ENCODE data around the gene CCDC80. TPM values are rescaled to one million over a fixed set of nuclear protein-coding genes. Genes with fewer than 3 reads are reported as not detected.

CCDC80 gene, protein sequence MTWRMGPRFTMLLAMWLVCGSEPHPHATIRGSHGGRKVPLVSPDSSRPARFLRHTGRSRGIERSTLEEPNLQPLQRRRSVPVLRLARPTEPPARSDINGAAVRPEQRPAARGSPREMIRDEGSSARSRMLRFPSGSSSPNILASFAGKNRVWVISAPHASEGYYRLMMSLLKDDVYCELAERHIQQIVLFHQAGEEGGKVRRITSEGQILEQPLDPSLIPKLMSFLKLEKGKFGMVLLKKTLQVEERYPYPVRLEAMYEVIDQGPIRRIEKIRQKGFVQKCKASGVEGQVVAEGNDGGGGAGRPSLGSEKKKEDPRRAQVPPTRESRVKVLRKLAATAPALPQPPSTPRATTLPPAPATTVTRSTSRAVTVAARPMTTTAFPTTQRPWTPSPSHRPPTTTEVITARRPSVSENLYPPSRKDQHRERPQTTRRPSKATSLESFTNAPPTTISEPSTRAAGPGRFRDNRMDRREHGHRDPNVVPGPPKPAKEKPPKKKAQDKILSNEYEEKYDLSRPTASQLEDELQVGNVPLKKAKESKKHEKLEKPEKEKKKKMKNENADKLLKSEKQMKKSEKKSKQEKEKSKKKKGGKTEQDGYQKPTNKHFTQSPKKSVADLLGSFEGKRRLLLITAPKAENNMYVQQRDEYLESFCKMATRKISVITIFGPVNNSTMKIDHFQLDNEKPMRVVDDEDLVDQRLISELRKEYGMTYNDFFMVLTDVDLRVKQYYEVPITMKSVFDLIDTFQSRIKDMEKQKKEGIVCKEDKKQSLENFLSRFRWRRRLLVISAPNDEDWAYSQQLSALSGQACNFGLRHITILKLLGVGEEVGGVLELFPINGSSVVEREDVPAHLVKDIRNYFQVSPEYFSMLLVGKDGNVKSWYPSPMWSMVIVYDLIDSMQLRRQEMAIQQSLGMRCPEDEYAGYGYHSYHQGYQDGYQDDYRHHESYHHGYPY
- 3.7 and 6.2 TPM in 2 replicates for total RNA-seq (2014; rRNA removed; shearing (Covaris generic))

DNA sequence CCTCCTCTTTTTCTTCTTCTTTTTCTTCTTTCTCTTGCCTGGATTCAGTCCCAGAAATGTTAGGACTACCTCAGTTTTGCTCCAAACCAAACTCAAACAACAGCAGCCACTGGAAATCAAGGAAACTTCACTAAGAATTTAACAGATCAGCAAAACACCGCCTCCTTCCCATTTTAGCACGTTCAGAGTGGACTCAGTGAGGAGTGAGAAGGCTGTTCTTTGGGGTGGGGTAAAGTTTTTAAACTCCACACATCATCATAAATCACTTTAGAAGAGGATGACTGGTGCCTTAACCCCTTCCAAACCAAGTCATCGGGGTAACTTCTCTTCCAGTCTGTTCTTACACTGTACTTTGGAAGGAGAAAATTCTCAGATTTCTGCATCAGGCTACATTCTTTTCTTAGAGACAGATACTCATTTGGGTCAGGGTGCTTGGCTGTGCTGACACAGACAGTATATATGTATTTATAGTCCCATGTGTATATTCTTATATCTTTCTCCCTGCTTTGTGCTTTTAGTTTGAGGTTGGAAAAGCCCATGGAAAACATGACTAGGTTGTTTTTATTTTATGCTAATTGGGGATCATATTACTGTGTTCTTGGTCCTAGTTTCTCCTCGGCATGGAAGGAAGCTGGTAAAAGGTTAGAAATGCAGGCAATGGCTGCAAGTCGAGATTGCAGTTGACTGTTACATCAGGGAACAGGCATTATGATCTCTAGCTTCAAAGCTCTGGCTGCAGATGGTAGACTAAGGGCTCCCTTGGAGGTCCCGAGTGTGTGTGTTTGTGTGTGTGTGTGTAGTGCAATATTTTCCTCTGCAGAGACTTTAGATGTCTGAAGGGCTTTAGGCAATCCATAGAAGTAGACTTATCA, at the start of gene CCDC80:
Gene CCDC80 (minus strand): TSS at position 214 of the 872 bp plus-strand sequence. CDS start 1,238 bp downstream, outside the sequence.

DNA sequence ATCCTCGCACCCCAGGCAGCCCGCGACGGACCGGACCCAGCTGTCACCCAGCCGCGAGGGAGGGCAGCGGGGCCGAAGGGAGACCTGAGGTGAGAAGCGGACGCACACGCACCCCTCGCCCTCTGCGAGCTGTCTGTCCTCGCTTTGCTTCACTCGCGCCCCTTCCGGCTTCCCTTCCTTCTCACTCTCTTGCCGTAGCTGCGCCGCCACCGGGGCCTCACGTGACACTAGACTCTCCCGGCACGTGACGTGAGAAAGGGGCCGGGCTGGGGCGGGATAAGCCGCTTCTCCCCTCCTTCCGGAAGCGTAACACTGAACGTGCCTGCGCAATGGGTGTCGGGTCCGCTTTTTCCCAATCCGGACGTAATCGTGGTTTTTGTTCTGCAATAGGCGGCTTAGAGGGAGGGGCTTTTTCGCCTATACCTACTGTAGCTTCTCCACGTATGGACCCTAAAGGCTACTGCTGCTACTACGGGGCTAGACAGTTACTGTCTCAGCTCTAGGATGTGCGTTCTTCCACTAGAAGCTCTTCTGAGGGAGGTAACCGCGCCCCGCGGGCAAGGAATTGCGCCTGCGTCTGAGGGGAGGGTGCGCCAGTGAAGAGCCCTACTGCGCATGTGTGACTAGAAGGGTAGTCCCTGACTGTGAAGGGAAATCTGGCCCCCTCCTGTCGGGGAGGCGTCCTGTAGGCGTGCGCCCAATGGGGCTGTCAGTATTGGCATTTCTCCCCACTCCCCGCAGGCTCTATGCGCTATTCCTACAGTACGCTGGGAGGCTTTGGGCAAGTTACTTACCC, 79.0 kb downstream of the CCDC80 start, which contains the start of the genes ATG3 and SLC35A5:
Gene ATG3 (minus strand): TSS at position 229 of the 796 bp plus-strand sequence. CDS start 434 bp downstream, outside the sequence.
Gene SLC35A5 (plus strand): TSS at position 312 of the 796 bp plus-strand sequence. CDS start 1,359 bp downstream, outside the sequence.

Other genes starting within 250 kb of the CCDC80 start
- not detected in 2 replicates for gene BTLA, start 141.7 kb downstream of the CCDC80 start, total RNA-seq (2014; rRNA removed; shearing (Covaris generic))
- gene ATG3, start 79.2 kb downstream of the CCDC80 start, total RNA-seq (2014; rRNA removed; shearing (Covaris generic)), result 99.6 and 109 TPM in 2 replicates
- 12.9 and 16.0 TPM in 2 replicates for gene SLC35A5, start 79.1 kb downstream of the CCDC80 start, total RNA-seq (2014; rRNA removed; shearing (Covaris generic))
- not detected in 2 replicates for gene CD200R1L, start 205.7 kb upstream of the CCDC80 start, total RNA-seq (2014; rRNA removed; shearing (Covaris generic))

Data from A375 (cell line).